Fibroblast of skin of scalp (primary cell): Measurements from ENCODE around the gene LCE3C. TPM values are rescaled to one million over a fixed set of nuclear protein-coding genes. Genes with fewer than 3 reads are reported as not detected.
"Not testable (repeated sequence)": the region's sequence is repeated elsewhere in the genome, so short reads cannot be mapped to it uniquely, and the experiment has no call there.

Experiments used
- DNase-seq: peaks from one replicate; pipeline ENCODE4 v3.0.0-alpha.2; 2013
- polyA plus RNA-seq, 2 experiments: library from polyadenylated mRNA; unstranded; fragments of 120-200 nt; gene quantifications; one replicate each; pipeline ENCODE4 v1.2.1, GENCODE V29; 2013; ENCODE audit not compliant: insufficient read length in 2 of 2

Gene LCE3C, protein sequence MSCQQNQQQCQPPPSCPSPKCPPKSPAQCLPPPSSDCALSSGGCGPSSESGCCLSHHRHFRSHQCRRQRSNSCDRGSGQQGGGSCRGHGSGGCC
- not detected for polyA plus RNA-seq (2013, experiment 1 of 2; ENCODE audit: insufficient read length)
- polyA plus RNA-seq (2013, experiment 2 of 2; ENCODE audit: insufficient read length): not detected

DNA sequence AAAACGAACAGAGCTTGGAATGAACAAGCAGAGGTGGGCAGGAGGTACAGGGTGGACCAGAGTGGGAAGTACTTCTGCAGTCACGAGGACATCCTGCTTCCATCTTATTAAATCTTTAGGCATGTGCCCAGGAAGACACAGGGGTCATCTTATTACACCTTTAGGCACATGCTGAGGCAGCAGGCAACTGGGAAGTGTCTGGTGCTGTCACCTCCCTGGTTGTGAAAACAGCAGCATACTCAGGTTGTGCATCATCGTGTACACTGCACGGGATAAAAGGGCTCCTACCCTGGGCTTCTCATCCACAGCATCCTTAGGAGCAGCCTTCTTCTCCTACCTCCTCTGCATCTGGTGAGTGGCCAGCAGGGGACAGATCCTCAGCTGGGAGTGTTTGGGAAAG, at the start of gene LCE3C:
LCE3C (plus strand) TSS at position 301 of the 400 bp plus-strand sequence. CDS start 498 bp downstream, outside the sequence.
- no peak for DNase-seq

DNA sequence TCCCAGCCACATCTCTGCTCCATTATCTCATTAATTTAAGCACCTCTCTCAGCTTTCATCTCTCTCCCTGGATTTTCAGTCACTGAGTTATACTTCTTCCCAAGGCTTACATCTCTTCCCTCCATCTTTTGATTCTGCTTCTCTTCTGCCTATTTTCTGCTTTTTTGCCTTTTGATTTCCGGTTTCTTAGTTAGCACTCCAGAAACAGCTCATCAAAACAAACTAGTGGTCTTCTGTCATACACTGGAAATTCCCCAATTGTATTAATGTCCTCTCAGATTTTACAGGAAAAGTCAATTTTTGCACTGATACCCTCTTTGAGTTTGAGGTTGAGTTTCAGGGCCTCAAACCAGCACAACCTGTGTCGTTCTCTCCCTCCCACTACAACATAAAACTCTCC, 34.9 kb upstream of the LCE3C start:
- no peak for DNase-seq

GRCh38 chr1:152565535-152566215, 34.4 kb upstream of the LCE3C start:
- DNase-seq: no peak

DNA sequence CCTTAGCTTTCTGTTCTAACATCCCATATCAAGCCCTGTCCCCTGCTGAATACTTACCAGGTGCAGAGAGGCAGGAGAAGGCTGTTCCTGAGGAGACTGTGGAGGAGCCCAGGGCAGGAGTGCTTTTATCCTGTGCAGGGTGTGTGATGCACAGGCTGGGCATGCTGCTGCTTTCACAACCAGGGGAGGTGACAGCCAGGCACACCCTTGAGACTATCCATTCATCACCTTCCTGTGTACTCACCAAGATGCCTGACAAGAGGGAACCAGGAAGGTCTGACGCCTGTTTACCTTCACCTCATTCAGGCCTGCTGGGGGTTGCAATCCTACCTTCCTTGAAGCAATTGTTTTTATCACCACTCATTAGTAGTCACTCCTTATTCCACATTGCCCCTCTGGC, 33.4 kb upstream of the LCE3C start, which contains the start of gene LCE3E:
LCE3E (minus strand) TSS at position 100 of the 400 bp plus-strand sequence. CDS start 572 bp downstream, outside the sequence.
- no peak for DNase-seq

GRCh38 chr1:152577168-152577567, 22.9 kb upstream of the LCE3C start:
- no peak for DNase-seq

DNA sequence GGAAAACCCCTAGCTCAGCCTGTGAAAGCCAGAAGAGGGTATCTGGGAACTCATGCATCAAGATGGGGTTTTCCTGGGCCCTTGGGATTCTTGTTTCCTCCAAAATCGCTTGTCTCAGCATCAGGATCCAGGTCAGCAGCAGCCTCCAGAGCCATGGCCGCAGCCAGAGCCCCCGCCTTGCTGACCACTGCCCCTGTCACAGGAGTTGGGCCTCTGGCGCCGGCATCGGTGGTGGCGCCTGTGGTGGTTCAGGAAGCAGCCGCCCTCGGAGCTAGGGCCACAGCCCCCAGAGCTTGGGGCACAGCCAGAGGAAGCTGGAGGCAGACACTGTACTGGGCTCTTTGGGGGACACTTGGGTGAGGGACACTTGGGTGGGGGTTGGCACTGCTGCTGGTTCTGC, 20.5 kb upstream of the LCE3C start:
- not testable (repeated sequence) for DNase-seq

- DNase-seq: no peak
Measured at GRCh38 chr1:152580433-152580832, 19.6 kb upstream of the LCE3C start, which contains the start of gene LCE3D. Gene LCE3D, minus strand, starts transcription at chr1:152580516. Its CDS starts 580 bp downstream, at chr1:152579936.

DNA sequence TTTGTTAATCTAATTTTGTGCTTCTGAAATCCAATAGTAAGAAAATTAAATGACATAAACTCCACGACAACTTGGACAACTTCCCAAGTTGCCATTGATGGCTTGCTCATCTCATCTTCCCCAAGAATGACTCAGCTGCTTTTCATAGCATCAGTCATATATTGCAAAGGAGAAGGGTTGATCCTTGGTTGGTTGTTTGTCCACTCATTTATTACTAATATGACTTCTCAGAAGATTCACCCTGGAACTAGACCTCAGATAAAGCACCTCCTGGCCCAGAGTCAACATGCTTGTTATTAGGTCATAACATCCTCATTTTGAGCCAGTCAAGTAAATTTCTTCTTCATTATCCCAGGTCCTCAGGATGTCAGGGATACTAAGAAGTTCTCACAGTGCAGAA, 17.4 kb upstream of the LCE3C start:
- DNase-seq: no peak

GRCh38 chr1:152585586-152585985, 14.4 kb upstream of the LCE3C start:
- DNase-seq: no peak

- no peak for DNase-seq
Measured at GRCh38 chr1:152596986-152597385, 3.0 kb upstream of the LCE3C start.

- no peak for DNase-seq
Measured at GRCh38 chr1:152613511-152613910, 13.5 kb downstream of the LCE3C start, which contains the start of gene LCE3B. Gene LCE3B, plus strand, starts transcription at chr1:152613811. Its CDS starts 0 bp downstream, at chr1:152613811.

GRCh38 chr1:152621993-152622392, 22.0 kb downstream of the LCE3C start:
- no peak for DNase-seq

- no peak for DNase-seq
Measured at GRCh38 chr1:152622803-152623202, 22.8 kb downstream of the LCE3C start, which contains the start of gene LCE3A. Gene LCE3A, minus strand, starts transcription at chr1:152623103. Its CDS starts 0 bp downstream, at chr1:152623103.

GRCh38 chr1:152623203-152623844, 23.3 kb downstream of the LCE3C start:
- no peak for DNase-seq

- no peak for DNase-seq
Measured at GRCh38 chr1:152626744-152627143, 26.7 kb downstream of the LCE3C start.

DNA sequence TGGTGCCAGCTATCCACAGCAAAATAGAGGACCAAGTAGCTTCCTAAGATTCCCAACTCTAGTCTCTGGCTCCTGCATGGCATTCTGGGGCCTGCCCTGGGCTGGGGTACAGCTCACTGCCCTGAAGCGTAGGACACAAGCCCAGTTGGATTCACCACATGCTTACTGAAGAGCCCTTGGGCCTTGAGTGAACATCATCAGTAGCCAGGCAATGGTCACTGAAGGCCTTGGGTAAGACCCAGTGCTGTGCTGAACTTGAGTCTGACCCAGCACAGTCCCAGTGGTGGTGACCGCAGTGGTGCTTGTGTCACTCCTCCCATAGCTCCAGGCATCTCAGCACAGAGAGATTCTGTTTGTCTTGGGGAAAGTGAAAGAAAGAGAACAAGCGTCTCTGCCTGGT, 30.6 kb downstream of the LCE3C start:
- no peak for DNase-seq

DNA sequence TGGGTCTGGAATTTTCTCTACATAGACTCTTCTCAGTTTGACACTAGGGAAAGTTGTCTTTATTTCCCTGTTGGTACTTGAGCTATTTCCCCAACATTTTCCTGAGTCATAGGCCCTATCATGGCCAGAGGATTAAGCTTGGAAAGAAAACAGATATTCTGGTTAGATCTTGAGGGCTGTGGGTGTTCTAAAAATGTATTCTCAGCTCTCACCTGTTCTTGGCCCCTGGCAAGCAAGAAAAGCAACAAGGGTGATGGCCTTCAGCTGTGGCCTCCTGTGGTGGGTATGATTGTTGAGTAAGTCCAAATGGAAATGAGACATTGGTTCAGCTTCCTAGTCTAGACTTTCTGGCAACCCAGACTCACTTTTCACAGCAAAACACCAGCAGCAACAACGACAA, 40.3 kb downstream of the LCE3C start:
- no peak for DNase-seq

DNA sequence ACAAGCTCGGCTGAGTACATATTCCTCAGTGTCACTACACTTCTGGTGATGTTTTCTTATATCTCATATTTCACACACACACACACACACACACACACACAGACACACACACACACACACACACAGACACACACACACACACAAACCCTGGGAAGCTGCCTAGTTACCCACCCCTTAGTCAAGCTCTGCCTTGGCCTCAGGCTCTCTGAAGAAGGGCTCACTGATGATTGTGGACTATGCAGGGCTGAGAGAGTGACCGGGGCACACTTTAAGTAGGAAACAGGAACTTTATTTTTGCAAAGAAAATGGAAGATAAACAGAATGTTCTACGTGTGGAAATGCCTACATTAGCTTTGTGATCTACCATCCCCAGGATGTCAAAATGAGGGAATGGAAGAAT, 43.9 kb downstream of the LCE3C start:
- DNase-seq: no peak

GRCh38 chr1:152645146-152645545, 45.1 kb downstream of the LCE3C start:
- no peak for DNase-seq

- DNase-seq: no peak
Measured at GRCh38 chr1:152646656-152647055, 46.6 kb downstream of the LCE3C start.
